HG03571 (cell line): ENCODE measurements around the gene RPGRIP1.
"Not testable (repeated sequence)": the region's sequence is repeated elsewhere in the genome, so short reads cannot be mapped to it uniquely, and the experiment has no call there.

Experiments
- ATAC-seq: cut with Tn5 transposase; IDR thresholded peaks from one replicate; pipeline ENCODE4 v1.9.1; 2021; ENCODE audit not compliant: unreplicated experiment

RPGRIP1 gene

DNA sequence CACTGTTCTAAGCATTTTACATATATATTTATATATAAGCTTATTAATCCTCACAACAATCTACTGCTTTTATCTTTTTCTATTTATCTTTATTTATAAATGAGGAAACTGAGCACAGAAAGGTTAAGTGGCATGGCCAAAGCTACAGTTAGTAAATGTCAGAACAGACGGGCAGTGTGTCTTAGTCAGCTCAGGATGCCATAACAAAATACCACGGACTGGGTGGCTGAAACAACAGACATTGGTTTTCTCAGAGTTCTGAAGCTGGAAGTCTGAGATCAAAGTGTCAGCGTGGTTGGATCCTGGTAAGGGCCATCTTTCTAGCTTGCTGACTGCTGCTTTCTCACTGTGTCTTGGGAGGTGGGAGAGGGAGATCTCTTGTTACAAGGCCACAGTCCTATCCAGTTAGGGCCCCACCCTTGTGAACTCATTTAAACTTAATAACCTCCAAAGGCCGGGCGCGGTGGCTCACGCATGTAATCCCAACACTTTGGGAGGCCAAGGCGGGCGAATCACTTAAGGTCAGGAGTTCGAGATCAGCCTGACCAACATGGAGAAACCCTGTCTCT lies 19.8 kb downstream of the RPGRIP1 start:
- ATAC-seq = no peak

DNA sequence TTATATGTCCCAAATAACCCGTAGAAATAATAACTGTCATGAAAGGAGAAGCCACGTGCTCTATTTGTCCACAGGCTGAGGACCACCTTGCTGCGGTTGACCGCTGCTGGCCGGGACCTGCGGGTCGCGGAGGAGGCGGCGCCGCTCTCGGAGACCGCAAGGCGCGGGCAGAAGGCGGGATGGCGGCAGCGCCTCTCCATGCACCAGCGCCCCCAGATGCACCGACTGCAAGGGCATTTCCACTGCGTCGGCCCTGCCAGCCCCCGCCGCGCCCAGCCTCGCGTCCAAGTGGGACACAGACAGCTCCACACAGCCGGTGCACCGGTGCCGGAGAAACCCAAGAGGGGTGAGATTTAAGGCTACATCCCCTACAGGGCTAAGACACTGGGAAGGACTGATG lies 21.0 kb downstream of the RPGRIP1 start:
- no peak for ATAC-seq

DNA sequence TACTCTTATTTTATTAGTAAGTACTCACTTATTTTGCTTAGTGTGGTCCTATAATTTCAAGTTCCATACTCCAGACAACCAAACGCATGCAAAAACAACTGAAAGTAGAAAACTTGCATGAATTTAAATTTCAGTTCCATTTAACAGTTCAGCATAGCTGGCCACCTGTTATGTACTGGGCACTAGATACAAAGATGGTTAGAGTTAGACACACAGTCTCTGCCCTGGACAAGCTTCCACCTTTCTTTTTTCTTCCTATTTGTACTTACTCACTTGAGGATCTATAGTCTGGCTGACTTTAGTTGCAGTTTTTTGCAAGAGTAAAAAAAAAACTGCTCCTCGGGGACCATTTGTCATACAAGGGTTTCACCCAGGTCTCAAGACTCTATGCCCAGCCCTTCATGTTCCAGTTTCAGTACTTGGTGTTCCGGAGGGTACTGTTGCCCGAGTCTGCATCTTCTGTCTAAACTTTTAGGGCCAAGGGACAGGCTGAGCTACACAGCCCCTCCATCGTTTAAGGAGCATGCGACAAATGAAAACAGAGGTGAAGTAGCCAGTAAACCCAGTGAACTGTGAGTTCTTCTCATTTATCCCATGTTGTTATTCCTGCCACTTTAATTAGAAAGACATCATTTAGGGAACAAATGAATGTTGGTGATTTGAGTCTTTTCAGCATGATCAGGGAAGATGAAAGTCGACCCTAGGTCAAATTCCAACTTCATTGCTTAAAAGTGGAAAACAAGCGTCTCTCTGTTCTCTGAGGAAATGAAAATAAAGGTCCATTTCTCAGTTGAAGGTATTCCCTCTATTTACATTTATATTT lies 22.3 kb downstream of the RPGRIP1 start:
- no peak for ATAC-seq

DNA sequence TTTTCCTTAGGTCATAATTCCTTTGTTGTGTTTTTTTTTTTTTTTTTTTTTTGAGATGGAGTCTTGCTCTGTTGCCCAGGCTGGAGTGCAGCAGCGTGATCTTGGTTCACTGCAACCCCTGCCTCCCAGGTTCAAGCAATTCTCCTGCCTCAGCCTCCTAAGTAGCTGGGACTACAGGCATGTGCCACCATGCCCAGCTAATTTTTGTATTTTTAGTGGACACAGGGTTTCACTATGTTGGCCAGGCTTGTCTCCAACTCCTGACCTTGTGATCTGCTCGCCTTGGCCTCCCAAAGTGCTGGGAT lies 22.9 kb downstream of the RPGRIP1 start:
- ATAC-seq = not testable (repeated sequence)

DNA sequence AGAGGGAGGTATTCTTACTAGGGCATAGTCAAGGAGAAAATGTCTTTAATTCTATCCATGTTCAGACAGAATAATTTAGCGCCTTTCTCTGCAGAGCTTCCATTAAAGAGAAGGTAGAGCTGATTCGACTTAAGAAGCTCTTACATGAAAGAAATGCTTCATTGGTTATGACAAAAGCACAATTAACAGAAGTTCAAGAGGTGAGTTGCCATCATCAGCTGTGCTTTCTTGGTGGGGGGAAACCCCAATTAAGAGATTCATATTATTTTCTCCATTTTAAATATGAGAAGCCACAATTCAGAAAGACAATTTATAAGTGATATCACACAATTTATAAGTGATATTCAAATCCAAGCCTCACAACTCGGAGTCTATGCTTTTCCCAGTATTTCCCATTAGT lies 27.8 kb downstream of the RPGRIP1 start:
- ATAC-seq = no peak

DNA sequence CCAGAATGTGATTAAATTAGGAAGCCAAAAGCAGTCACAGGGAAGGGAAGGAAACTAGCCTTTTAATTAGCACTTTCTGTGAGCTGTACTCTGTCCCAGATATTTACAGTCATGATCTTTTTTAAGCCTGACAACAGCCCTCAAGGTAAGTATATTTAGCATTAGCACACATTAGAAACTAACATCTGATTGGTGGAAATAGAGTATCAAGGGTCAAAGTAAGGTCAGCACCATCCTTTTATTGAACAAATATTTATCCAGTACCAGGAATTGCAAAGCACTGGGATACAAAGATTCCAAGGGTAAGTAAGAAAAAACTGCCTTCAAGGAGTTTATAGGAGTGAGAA lies 28.2 kb downstream of the RPGRIP1 start:
- ATAC-seq = peak; percentile 10

DNA sequence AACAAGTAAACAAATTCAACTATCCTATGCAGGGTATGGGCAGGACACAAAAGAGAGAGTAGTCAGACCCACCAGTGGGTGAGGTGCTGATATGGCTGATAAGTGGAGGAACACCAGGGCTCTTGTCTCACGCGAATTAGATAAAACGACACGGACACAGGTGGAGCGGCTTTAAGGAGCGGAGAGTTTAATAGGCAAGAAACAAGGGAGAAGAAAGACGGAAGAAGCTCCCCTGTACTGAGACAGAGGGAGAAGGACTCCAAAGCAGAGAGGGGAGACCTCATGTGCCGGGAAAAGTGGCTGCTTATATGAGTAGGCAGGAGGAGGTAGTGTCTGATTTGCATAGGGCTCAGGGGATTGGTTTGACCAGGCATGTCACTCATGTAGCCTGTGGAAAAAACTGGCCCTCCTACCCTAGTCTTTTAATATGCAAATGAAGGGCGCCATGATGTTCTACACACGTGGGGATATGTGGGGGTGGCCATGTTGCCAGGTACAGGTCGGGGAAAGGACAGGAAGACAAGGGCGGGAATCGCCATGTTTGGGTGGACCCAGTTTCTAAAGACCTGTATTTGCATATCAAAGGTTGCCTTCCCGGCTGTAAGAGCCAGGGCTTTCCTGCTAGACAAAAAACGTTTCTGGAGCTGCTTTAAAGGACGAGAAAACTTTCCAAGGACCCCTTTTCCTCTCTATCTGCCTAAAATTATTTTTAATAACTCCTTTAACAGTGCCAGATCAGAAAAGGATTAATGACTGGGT lies 28.8 kb downstream of the RPGRIP1 start:
- ATAC-seq = peak; percentile 89

DNA sequence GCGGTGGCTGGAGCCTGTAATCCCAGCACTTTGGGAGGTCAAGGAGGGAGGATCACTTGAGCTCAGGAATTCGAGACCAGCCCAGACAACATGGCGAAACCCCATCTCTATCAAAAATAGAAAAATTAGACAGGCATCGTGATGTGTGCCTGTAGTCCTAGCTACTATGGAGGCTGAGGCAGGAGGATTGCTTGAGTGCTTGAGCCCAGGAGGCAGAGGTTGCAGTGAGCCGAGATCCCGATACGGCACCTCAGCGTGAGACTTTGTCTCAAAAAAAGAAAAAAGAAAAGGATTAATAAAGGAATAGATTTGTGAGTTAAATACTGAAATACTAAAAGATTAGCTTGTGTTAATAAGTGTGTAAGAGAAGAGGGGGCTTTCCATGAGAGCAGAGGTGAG lies 29.4 kb downstream of the RPGRIP1 start:
- ATAC-seq = no peak

DNA sequence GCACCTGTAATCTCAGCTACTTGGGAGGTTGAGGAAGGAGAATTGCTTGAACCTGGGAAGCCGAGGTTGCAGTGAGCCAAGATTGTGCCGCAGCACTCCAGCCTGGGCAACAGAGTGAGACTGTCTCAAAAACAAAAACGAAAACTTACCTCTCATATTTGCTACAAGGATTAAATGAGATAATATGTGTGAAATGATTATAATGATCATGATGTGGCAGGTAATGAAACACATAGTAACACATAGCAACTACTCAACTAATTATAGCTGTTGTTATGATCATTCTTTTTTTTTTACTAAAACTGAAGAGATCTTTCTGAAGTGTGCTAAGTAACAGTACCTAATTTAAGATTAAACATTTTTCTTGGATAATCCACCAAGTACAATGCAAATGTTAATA lies 30.1 kb downstream of the RPGRIP1 start:
- ATAC-seq = no peak

DNA sequence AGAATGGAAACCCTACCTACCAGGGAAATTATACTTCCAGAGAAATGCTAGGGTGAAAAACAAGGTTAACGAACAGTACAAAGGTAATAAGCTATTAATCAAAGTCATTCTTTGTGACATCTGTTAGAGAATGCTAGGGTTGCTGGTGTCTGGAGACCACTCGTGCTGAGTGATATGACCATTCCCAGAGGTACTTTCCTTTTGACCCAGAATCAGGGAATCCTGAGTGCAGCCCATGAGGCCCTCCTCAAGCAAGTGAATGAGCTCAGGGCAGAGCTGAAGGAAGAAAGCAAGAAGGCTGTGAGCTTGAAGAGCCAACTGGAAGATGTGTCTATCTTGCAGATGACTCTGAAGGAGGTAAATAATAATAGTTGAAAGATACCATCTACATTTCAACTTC lies 31.7 kb downstream of the RPGRIP1 start:
- ATAC-seq = no peak

DNA sequence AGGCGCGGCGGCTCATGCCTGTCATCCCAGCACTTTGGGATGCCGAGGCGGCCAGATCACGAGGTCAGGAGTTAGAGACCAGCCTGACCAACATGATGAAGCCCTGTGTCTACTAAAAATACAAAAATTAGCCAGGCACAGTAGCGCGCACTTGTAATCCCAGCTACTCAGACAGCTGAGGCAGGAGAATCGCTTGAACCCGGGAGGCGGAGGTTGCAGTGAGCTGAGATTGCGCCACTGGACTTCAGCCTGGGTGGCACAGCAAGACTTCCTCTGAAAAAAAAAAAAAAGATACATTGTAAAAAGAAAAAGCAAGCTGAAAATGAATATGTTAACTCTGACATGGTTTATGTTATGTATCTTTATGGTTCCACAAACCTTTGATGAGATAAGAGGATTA lies 33.6 kb downstream of the RPGRIP1 start:
- ATAC-seq = no peak

DNA sequence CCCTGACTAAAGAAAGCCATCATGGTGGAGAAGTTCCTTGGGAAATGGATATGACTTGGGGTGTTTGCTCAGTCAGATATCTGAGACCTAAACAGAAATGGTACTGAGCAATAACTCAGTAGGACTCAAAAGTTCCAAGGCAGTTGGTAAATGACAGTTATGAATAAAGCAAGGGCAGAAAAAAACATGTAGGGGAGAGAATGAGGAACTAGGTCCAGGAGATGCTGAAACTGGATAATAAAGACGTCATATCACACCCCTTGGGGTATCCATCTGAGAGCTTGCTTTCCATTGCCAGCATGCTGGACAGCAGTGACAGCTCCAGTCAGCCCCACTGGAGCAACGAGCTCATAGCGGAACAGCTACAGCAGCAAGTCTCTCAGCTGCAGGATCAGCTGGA lies 37.5 kb downstream of the RPGRIP1 start:
- no peak for ATAC-seq

DNA sequence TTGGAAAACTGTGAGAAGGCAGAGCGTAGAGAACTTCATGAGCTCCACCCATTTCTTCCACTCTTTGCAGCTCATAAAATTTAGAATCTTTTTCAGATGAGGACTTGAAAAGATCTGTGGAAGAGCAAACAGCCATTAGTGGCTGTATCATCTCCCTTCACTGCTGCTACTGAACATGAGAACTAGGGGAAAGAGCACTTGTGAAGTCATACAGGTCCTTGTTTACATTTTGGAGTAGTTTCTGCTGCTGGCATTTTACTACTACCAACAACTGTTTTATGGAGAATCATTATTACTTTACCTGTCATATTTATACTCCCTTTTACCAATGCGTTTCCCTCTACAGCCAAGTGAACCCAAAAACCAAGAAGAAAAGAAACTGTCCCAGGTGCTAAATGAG lies 41.0 kb downstream of the RPGRIP1 start:
- ATAC-seq = no peak

DNA sequence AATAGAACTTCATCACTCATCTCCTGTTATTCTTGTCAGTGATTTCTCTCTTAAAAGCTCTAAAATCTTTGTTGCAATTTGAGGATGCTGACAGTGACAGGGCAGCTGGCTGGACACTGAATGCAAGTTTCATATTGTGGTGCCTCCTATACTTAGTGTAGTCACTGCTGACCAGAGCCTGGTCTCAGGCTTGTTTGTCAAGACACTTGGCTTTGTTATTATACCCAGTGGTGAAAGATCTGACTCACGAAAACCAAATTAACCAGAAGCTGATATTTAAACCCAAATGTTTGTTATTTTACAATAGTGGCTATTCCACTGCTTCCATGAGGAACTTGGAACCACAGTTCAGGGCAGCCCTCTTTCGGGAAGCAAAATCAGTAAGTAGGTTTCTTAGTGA lies 42.8 kb downstream of the RPGRIP1 start:
- ATAC-seq = no peak

DNA sequence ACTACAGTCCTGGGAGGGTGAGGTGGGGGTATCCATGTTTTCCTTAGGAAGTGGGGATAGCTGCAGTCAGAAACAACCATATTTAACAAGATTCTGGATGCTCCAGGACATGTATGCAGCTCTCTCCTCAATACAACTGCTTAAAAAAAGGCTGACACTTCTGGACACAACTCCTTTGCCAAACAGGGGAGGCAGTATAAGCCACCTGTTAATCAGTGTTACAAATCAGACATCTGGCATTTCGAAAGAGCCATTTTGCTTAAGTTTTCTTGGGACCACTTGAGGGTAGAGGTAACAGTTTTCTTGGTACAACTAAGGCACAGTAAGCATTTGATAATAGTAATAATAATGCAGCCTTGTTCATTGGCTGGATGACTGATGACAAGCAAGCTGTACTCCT lies 47.1 kb downstream of the RPGRIP1 start:
- ATAC-seq = no peak
